ENCODE measurements around the gene IL17RE. TPM values are rescaled to one million over a fixed set of nuclear protein-coding genes. Genes with fewer than 3 reads are reported as not detected.

The IL17RE gene
- total RNA-seq, 2 donors from 2014 or later, result 5.7 to 11.9 TPM

DNA sequence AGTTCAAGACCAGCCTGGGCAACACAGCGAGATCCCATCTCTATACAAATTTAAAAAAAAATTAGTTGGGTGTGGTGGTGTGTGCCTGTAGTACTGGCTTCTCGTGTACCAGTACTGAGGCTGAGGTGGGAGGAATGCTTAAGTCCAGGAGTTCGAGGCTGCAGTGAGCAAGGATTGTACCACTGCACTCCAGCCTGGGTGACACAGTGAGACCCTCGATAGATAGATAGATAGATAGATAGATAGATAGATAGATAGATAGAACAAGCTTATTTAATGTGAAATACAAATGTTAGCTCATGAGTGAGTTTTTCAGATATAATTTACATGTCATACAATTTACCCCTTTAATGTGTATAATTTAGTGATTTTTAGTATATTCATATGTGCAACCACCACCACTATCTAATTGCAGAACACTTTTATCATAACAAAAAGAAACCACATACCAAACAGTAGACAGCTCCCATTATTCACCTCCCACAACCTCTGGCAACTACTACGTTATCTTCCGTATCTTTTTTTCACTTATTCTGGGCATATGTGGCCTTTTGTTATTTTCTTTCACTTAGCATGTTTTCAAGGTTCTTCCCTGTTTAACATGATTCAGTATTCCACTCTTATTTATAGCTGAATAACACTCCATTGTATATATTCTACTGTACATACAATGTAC is 62.7 kb downstream of the IL17RE start:
- no peak for DNase-seq (ENCODE audit: low spot score)
- peaks cover 31% of the 10 kb centered on the region for H3K36me3 ChIP-seq
- ATAC-seq (ENCODE audit: insufficient number of reproducible peaks, low FRiP score, low read depth), result no peak

More for the DNA sequence above, 62.7 kb downstream of the IL17RE start:
- Histone ChIP-seq H3K9me3 (no peaks in the 10 kb centered on the region), H3K4me1 (ENCODE audit: control insufficient read depth in 1 of 2, low read depth in 2 of 2) (no peaks in the 10 kb centered on the region), H3K4me3 (no peak overlapping the region), H3K27ac (no peak overlapping the region), H3K27me3 (replicated peaks; ENCODE audit: insufficient read depth) (no peaks in the 10 kb centered on the region)
- TF ChIP-seq, protein P1, sequence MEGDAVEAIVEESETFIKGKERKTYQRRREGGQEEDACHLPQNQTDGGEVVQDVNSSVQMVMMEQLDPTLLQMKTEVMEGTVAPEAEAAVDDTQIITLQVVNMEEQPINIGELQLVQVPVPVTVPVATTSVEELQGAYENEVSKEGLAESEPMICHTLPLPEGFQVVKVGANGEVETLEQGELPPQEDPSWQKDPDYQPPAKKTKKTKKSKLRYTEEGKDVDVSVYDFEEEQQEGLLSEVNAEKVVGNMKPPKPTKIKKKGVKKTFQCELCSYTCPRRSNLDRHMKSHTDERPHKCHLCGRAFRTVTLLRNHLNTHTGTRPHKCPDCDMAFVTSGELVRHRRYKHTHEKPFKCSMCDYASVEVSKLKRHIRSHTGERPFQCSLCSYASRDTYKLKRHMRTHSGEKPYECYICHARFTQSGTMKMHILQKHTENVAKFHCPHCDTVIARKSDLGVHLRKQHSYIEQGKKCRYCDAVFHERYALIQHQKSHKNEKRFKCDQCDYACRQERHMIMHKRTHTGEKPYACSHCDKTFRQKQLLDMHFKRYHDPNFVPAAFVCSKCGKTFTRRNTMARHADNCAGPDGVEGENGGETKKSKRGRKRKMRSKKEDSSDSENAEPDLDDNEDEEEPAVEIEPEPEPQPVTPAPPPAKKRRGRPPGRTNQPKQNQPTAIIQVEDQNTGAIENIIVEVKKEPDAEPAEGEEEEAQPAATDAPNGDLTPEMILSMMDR (IDR thresholded peaks at IDR 0.05), result no peak

Other genes with a start within 250 kb of the IL17RE start
- gene CPNE9, start 199.0 kb upstream of the IL17RE start, total RNA-seq, result not detected
- gene BRPF1, start 171.1 kb upstream of the IL17RE start, total RNA-seq, result 10 to 100 TPM; 16.4 to 21.0 TPM
- gene OGG1, start 152.9 kb upstream of the IL17RE start, total RNA-seq, result 10 to 100 TPM; 23.0 to 26.3 TPM
- gene CAMK1, start 132.9 kb upstream of the IL17RE start, total RNA-seq, result 10 to 100 TPM; 50.9 to 69.7 TPM
- gene TADA3, start 110.4 kb upstream of the IL17RE start, total RNA-seq, result 10 to 100 TPM; 61.7 to 73.6 TPM
- gene ARPC4, start 109.8 kb upstream of the IL17RE start, total RNA-seq, result 100 to 1,000 TPM; 196 to 204 TPM
- 10 to 100 TPM; 77.0 to 91.9 TPM for gene TTLL3, start 92.6 kb upstream of the IL17RE start, total RNA-seq
- 10 to 100 TPM; 24.5 to 41.3 TPM for gene RPUSD3, start 58.8 kb upstream of the IL17RE start, total RNA-seq
- gene CIDEC, start 22.6 kb upstream of the IL17RE start, total RNA-seq, result 1 to 10 TPM; 2.0 to 2.6 TPM
- gene JAGN1, start 12.2 kb upstream of the IL17RE start, total RNA-seq, result 10 to 100 TPM; 21.5 to 38.6 TPM
- 10 to 100 TPM; 52.2 to 59.4 TPM for gene IL17RC, start 14.2 kb downstream of the IL17RE start, total RNA-seq
- gene CRELD1, start 31.0 kb downstream of the IL17RE start, total RNA-seq, result 10 to 100 TPM; 37.2 to 37.4 TPM
- 1 to 10 TPM; 3.3 to 5.8 TPM for gene PRRT3, start 49.6 kb downstream of the IL17RE start, total RNA-seq
- gene EMC3, start 84.0 kb downstream of the IL17RE start, total RNA-seq, result 10 to 100 TPM; 37.0 to 50.2 TPM
- 1 to 10 TPM; 1.3 to 9.9 TPM for gene FANCD2, start 123.6 kb downstream of the IL17RE start, total RNA-seq
- not detected for gene FANCD2OS, start 205.4 kb downstream of the IL17RE start, total RNA-seq
- 100 to 1,000 TPM in 1 of 2 donors, 10 to 100 TPM in 1; 55.0 to 126 TPM for gene BRK1, start 212.8 kb downstream of the IL17RE start, total RNA-seq
- gene VHL, start 238.9 kb downstream of the IL17RE start, total RNA-seq, result 10 to 100 TPM; 25.9 to 43.7 TPM

Data from thoracic aorta (tissue), 2 donors.